Ectodermal cell (in vitro differentiated cells): Measurements from ENCODE around the gene CENPV. TPM values are rescaled to one million over a fixed set of nuclear protein-coding genes. Genes with fewer than 3 reads are reported as not detected.
"Not testable (repeated sequence)": the region's sequence is repeated elsewhere in the genome, so short reads cannot be mapped to it uniquely, and the experiment has no call there.

Source experiments
- H3K27ac ChIP-seq: 2 replicates; pipeline ENCODE4 v1.7.0; 2013; ENCODE audit warnings: mild to moderate bottlenecking, low read depth, low read length; ENCODE audit not compliant: insufficient read depth, poor library complexity, severe bottlenecking
- H3K27me3 ChIP-seq: 2 replicates; pipeline ENCODE4 v1.7.0; 2013; ENCODE audit warnings: mild to moderate bottlenecking, low read length; ENCODE audit not compliant: insufficient read depth, control insufficient read depth, poor library complexity, severe bottlenecking
- H3K36me3 ChIP-seq: one replicate; pipeline ENCODE4 v1.7.0; 2013; ENCODE audit warnings: low read length; ENCODE audit not compliant: control insufficient read depth, insufficient read depth
- H3K4me1 ChIP-seq: one replicate; pipeline ENCODE4 v1.7.0; 2013; ENCODE audit warnings: low read length; ENCODE audit not compliant: control insufficient read depth, insufficient read depth
- H3K4me3 ChIP-seq: 2 replicates; pipeline ENCODE4 v1.7.0; 2013; ENCODE audit warnings: low read depth, low read length, control low read depth; ENCODE audit not compliant: insufficient read depth
- H3K9me3 ChIP-seq: 2 replicates; pipeline ENCODE4 v1.7.0; 2013; ENCODE audit warnings: mild to moderate bottlenecking, low read length, moderate library complexity; ENCODE audit not compliant: control insufficient read depth
- WGBS, 2 experiments: methylation state at CpG; one replicate each; pipeline ENCODE4 v1.1.7; 2013; ENCODE audit warnings: missing lambda C conversion rate in 2 of 2; 5-methylcytosine and 5-hydroxymethylcytosine counted together
- polyA plus RNA-seq, 4 experiments: library from polyadenylated mRNA; stranded (reverse); fragments of 50-300 nt; gene quantifications; one replicate each; pipeline ENCODE4 v1.2.3, GENCODE V29; 2013

CENPV gene
- 434 TPM for polyA plus RNA-seq (2013, experiment 1 of 4)
- polyA plus RNA-seq (2013, experiment 2 of 4) = 393 TPM
- 395 TPM for polyA plus RNA-seq (2013, experiment 3 of 4)
- polyA plus RNA-seq (2013, experiment 4 of 4) = 444 TPM

DNA sequence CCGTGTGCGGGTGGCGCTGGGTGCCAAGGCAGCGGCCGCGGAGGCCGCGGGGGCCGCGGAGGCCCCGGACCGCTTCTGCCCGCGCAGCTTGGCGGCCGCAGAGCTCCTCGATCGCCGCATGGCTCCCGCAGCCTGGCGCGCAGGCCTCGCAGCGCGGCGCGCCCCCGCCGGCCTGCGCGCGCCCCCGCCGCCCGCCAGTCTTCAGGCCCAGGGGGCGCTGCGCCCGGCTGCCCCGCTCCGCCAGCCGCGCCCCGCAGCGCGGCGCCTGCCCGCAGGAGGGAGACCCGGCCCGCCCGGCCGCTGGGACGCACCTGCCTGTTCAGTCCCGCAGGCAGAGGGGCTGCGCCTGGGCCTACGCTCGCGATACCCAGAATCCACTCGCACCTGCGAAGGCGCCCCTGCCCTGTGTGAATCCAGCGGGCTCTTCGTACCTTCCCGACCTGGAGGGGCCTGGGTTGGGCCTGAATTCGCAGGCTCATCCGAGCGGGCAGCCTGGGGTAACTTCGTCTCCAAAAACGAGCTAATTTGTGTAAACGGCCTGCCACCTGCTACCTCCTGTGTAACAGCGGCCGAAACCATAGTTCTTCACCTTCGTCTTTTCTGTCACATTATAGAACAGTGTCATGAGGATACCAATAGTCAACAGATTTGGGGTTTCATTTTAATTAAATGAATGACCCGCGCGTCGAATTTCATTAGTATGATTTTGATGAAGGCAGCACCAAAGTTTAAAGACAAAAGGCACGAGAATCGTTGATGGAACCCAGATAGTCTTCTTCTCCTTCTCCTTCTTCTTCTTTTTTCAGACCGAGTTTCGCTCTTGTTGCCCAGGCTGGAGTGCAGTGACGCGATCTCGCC, at the start of gene CENPV:
TSS of gene CENPV (minus strand) at position 153 of the 858 bp plus-strand sequence. CDS start at position 120, 33 bp downstream.
- peak within 1 kb of the TSS; percentile 93 for H3K4me3 ChIP-seq
- peak within 1 kb of the TSS; percentile 91 for H3K27ac ChIP-seq
- H3K4me1 ChIP-seq = no peaks in the 10 kb centered on the region
- H3K36me3 ChIP-seq = peaks cover 13% of the 10 kb centered on the region
- WGBS, 2 experiments = 16 to 17% methylated on average over 83 of the region's 83 CpGs
- H3K9me3 ChIP-seq = no peaks in the 10 kb centered on the region
- H3K27me3 ChIP-seq = no peaks in the 10 kb centered on the region

- Histone ChIP-seq H3K27me3 (no peaks in the 10 kb centered on the region), H3K4me3 (no peak overlapping the region), H3K9me3 (no peaks in the 10 kb centered on the region), H3K36me3 (no peaks in the 10 kb centered on the region), H3K4me1 (no peaks in the 10 kb centered on the region), H3K27ac (no peak overlapping the region)
- 76 to 82% methylated on average over 8 of the region's 9 CpGs for WGBS, 2 experiments
Measured at GRCh38 chr17:16398270-16399267, 45.3 kb upstream of the CENPV start.

GRCh38 chr17:16396693-16397092, 43.4 kb upstream of the CENPV start:
- not testable (repeated sequence) for H3K27me3 ChIP-seq, H3K36me3 ChIP-seq, H3K4me1 ChIP-seq, H3K9me3 ChIP-seq, H3K4me3 ChIP-seq, H3K27ac ChIP-seq
- 88 to 92% methylated on average over 2 of the region's 2 CpGs for WGBS, 2 experiments

DNA sequence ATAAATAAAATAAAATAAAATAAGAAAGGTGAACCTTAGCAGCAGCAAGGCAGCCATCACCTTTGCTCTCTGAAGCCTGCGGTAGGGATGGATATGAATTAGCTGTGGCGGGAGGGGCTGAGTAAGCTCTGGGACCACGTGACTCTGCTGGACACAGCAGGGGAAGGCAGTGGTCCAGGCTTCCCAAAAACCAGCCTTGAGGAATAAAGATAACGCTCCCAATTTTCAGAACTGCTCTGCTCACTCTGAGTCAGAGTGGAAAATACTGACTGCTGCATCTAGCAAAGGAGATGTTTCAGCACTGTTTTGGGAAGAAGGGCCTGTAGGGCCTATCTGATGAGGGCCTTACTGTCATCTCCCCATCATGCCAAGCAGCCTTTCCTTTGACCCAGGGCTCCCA, 42.6 kb upstream of the CENPV start:
- H3K27ac ChIP-seq, H3K27me3 ChIP-seq: not testable (repeated sequence)
- 65 to 67% methylated on average over 4 of the region's 4 CpGs for WGBS, 2 experiments

DNA sequence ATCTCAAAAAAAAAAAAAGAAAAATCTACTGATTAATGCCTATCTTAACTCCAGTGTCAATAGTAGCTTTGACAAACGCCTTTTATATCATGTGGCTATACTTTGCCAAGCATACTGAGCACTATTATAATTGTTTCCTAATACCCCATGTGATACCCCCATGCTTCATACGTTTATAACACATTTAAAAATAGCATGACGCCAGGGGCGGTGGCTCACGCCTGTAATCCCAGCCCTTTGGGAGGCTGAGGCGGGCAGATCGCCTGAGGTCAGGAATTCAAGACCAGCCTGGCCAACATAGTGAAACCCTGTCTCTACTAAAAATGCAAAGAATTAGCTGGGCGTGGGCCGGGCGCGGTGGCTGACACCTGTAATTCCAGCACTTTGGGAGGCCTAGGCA, 39.2 kb upstream of the CENPV start:
- not testable (repeated sequence) for H3K9me3 ChIP-seq, H3K36me3 ChIP-seq, H3K27ac ChIP-seq, H3K27me3 ChIP-seq, H3K4me3 ChIP-seq, H3K4me1 ChIP-seq
- WGBS, 2 experiments = 88 to 92% methylated on average over 11 of the region's 11 CpGs

More for the DNA sequence above, 42.6 kb upstream of the CENPV start:
- not testable (repeated sequence) for H3K4me1 ChIP-seq, H3K36me3 ChIP-seq, H3K4me3 ChIP-seq, H3K9me3 ChIP-seq

DNA sequence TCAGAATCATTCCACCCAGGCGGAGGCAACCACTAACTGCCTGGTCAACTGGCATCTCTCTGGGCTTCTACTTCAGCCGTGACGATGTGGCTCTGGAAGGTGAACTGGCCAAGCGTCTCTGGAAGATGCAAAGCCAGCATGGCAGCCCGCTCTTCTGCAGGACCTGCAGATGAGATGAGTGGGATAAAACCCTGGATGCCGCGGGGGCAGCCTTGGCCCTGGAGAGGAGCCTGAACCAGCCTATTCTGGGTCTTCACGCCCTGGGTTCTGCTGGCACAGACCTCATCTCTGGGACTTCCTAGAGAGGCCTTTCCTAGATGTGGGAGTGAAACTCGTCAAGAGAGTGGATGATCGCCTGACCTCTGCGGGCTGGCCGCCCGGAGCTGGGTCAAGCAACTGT, 38.2 kb upstream of the CENPV start:
- Histone ChIP-seq H3K27me3 (no peaks in the 10 kb centered on the region), H3K4me1 (no peaks in the 10 kb centered on the region), H3K9me3 (no peaks in the 10 kb centered on the region), H3K4me3 (no peak overlapping the region), H3K27ac (no peak overlapping the region), H3K36me3 (no peaks in the 10 kb centered on the region)
- WGBS, 2 experiments = 95 to 96% methylated on average over 13 of the region's 13 CpGs

DNA sequence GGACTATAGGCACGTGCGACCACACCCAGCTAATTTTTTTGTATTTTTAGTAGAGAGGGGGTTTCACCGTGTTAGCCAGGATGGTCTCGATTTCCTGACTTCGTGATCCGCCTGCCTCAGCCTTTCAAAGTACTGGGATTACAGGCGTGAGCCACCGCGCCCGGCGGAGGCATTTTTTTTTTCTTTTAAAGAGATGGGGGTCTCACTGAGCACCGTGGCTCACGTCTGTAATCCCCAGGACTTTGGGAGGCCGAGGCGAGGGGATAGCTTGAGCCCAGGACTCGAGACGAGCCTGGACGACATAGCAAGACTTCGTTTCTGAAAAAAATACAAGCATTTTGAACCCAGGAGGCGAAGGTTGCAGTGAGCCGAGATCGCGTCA, 32.8 kb upstream of the CENPV start:
- 79 to 81% methylated on average over 23 of the region's 23 CpGs for WGBS, 2 experiments
- H3K4me1 ChIP-seq, H3K27ac ChIP-seq, H3K36me3 ChIP-seq, H3K9me3 ChIP-seq, H3K4me3 ChIP-seq, H3K27me3 ChIP-seq: not testable (repeated sequence)

GRCh38 chr17:16384557-16384956, 31.3 kb upstream of the CENPV start:
- Histone ChIP-seq H3K9me3 (no peaks in the 10 kb centered on the region), H3K4me3 (no peak overlapping the region), H3K36me3 (peaks cover 10% of the 10 kb centered on the region), H3K27me3 (no peaks in the 10 kb centered on the region), H3K27ac (no peak overlapping the region), H3K4me1 (peaks cover 8% of the 10 kb centered on the region)
- 88 to 93% methylated on average over 5 of the region's 5 CpGs for WGBS, 2 experiments

- peaks cover 10% of the 10 kb centered on the region for H3K36me3 ChIP-seq
- no peak overlapping the region for H3K4me3 ChIP-seq
- H3K4me1 ChIP-seq = peaks cover 8% of the 10 kb centered on the region
- 92 to 96% methylated on average over 5 of the region's 5 CpGs for WGBS, 2 experiments
- H3K27me3 ChIP-seq = no peaks in the 10 kb centered on the region
- no peaks in the 10 kb centered on the region for H3K9me3 ChIP-seq
- H3K27ac ChIP-seq = no peak overlapping the region
Measured at GRCh38 chr17:16383772-16384287, 30.6 kb upstream of the CENPV start.

DNA sequence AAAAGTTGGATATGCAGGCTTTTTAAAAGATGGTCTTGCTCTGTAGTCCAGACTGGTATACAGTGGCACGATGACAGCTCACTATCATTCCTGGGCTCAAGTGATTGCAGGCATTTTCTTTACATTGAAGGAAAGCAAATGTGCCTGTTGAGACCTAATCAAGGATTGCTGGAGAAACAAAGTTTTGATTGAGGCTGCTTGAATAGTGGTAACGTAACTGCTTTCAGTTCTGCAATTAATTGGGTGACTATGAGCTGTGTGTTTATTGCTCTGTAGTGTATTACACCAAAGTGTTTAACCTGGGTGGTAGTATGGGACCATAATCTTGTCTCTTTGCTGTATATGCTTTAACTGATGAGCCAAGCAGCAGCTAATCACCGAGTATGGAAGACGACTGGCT, 29.9 kb upstream of the CENPV start:
- Histone ChIP-seq H3K4me3 (no peak overlapping the region), H3K27ac (no peak overlapping the region), H3K4me1 (peaks cover 8% of the 10 kb centered on the region), H3K36me3 (peaks cover 10% of the 10 kb centered on the region), H3K9me3 (no peaks in the 10 kb centered on the region), H3K27me3 (no peaks in the 10 kb centered on the region)
- WGBS, 2 experiments = 82 to 84% methylated on average over 4 of the region's 4 CpGs
